GM23338 (cell line): ENCODE data around the gene SF3B2. TPM values are rescaled to one million over a fixed set of nuclear protein-coding genes. Genes with fewer than 3 reads are reported as not detected.

Experiments
- ATAC-seq: fragments of 200-7000 bp; cut with Tn5 transposase; 3 replicates; pipeline ENCODE4 v1.9.1; 2020
- DNase-seq: peaks from one replicate; pipeline ENCODE4 v3.0.0-alpha.2; 2015; ENCODE audit warnings: low spot score
- H2AFZ ChIP-seq: fragments of 200-600 bp; sonication (generic); 2 replicates; pipeline ENCODE4 v1.8.0; 2016; ENCODE audit warnings: antibody characterized with exemption, mild to moderate bottlenecking, moderate library complexity
- H3F3A ChIP-seq: fragments of 200-600 bp; sonication (generic); replicated peaks from 2 replicates; pipeline ENCODE4 v1.8.0; 2017; ENCODE audit warnings: antibody characterized with exemption, mixed run types, low read depth
- H3K27ac ChIP-seq: fragments of 200-600 bp; sonication (generic); 2 replicates; pipeline ENCODE4 v1.6.1; 2016; ENCODE audit warnings: low read depth
- H3K27me3 ChIP-seq: fragments of 200-600 bp; sonication (generic); 2 replicates; pipeline ENCODE4 v1.8.0; 2016; ENCODE audit warnings: mild to moderate bottlenecking, mixed run types, moderate library complexity; ENCODE audit not compliant: insufficient read depth
- H3K36me3 ChIP-seq: fragments of 200-600 bp; sonication (generic); 2 replicates; pipeline ENCODE4 v1.8.0; 2016; ENCODE audit warnings: mild to moderate bottlenecking; ENCODE audit not compliant: insufficient read depth
- H3K4me1 ChIP-seq: fragments of 200-600 bp; sonication (generic); 2 replicates; pipeline ENCODE4 v1.8.0; 2016; ENCODE audit warnings: mild to moderate bottlenecking, moderate library complexity; ENCODE audit not compliant: insufficient read depth
- H3K4me2 ChIP-seq: fragments of 200-600 bp; sonication (generic); 2 replicates; pipeline ENCODE4 v1.7.1; 2017; ENCODE audit warnings: mixed run types
- H3K4me3 ChIP-seq: fragments of 200-600 bp; sonication (generic); 2 replicates; pipeline ENCODE4 v1.6.1; 2016; ENCODE audit warnings: mixed run types
- H3K79me2 ChIP-seq: fragments of 200-600 bp; sonication (generic); replicated peaks from 2 replicates; pipeline ENCODE4 v1.8.0; 2017; ENCODE audit warnings: mild to moderate bottlenecking; ENCODE audit not compliant: insufficient read depth
- H3K9me2 ChIP-seq: fragments of 200-600 bp; sonication (generic); 2 replicates; pipeline ENCODE4 v1.8.0; 2017; ENCODE audit not compliant: insufficient read depth
- H4K20me1 ChIP-seq: fragments of 200-600 bp; sonication (generic); replicated peaks from 2 replicates; pipeline ENCODE4 v1.8.0; 2017; ENCODE audit warnings: mild to moderate bottlenecking; ENCODE audit not compliant: insufficient read depth
- H3K27ac Mint-ChIP-seq: 2 replicates; pipeline ENCODE4 v1.8.0; 2020; ENCODE audit warnings: inconsistent platforms, mild to moderate bottlenecking, moderate library complexity, mixed read lengths
- H3K27me3 Mint-ChIP-seq: 3 replicates; pipeline ENCODE4 v1.8.0; 2022; ENCODE audit warnings: low read depth, mild to moderate bottlenecking, moderate library complexity, mixed read lengths, inconsistent platforms; ENCODE audit not compliant: insufficient read depth, poor library complexity
- H3K36me3 Mint-ChIP-seq: 3 replicates; pipeline ENCODE4 v1.8.0; 2021; ENCODE audit warnings: low read depth, mild to moderate bottlenecking, inconsistent platforms, moderate library complexity, mixed read lengths
- H3K4me1 Mint-ChIP-seq: 3 replicates; pipeline ENCODE4 v1.8.0; 2020; ENCODE audit warnings: mild to moderate bottlenecking, inconsistent platforms, mixed read lengths
- H3K4me3 Mint-ChIP-seq: 3 replicates; pipeline ENCODE4 v1.8.0; 2021; ENCODE audit warnings: moderate library complexity, mild to moderate bottlenecking, inconsistent platforms, mixed read lengths
- H3K9me3 Mint-ChIP-seq: 3 replicates; pipeline ENCODE4 v1.8.0; 2020; ENCODE audit warnings: moderate library complexity, mild to moderate bottlenecking, inconsistent platforms, mixed read lengths
- CREB1 ChIP-seq: fragments of 250-450 bp; sonication (Bioruptor Pico); IDR thresholded peaks from 2 replicates; pipeline ENCODE4 v1.5.0; 2020; ENCODE audit warnings: low read depth, mild to moderate bottlenecking, moderate library complexity
- CTCF ChIP-seq, 2 experiments: fragments of 200-600 bp in 1 of 2; sonication (generic) in 1 of 2; conservative IDR thresholded peaks; 2 replicates each; pipeline versions ENCODE4 v1.5.1 to v1.6.1; 2016 to 2017; ENCODE audit warnings: antibody characterized with exemption in 2 of 2, low read depth in 2 of 2, mild to moderate bottlenecking in 2 of 2, moderate library complexity in 1 of 2
- ETS1 ChIP-seq: IDR thresholded peaks from 2 replicates; pipeline ENCODE4 v1.6.1; 2016; ENCODE audit warnings: antibody characterized with exemption
- EZH2 ChIP-seq: fragments of 200-600 bp; sonication (generic); IDR thresholded peaks from one replicate; pipeline ENCODE4 v1.8.0; 2017; ENCODE audit warnings: antibody characterized with exemption, mild to moderate bottlenecking, low read depth; ENCODE audit not compliant: unreplicated experiment
- EZH2phosphoT487 ChIP-seq: fragments of 200-600 bp; sonication (generic); IDR thresholded peaks from one replicate; pipeline ENCODE4 v1.8.1; 2018; ENCODE audit warnings: antibody characterized with exemption; ENCODE audit not compliant: unreplicated experiment
- JUNB ChIP-seq: IDR thresholded peaks from one replicate; pipeline ENCODE4 v1.6.1; 2016; ENCODE audit warnings: antibody characterized with exemption; ENCODE audit not compliant: unreplicated experiment
- NANOG ChIP-seq: IDR thresholded peaks from 2 replicates; pipeline ENCODE4 v1.6.1; 2016; ENCODE audit warnings: antibody characterized with exemption, borderline replicate concordance
- POLR2AphosphoS5 ChIP-seq: IDR thresholded peaks from 2 replicates; pipeline ENCODE4 v1.6.1; 2016; ENCODE audit warnings: antibody characterized with exemption, low read depth
- REST ChIP-seq: IDR thresholded peaks from one replicate; pipeline ENCODE4 v1.6.1; 2018; ENCODE audit warnings: antibody characterized with exemption; ENCODE audit not compliant: unreplicated experiment
- STAT1 ChIP-seq: IDR thresholded peaks from one replicate; pipeline ENCODE4 v1.6.1; 2016; ENCODE audit warnings: antibody characterized with exemption; ENCODE audit not compliant: unreplicated experiment
- ZNF114 ChIP-seq: fragments of 250-450 bp; sonication (Bioruptor Pico); IDR thresholded peaks from 2 replicates; pipeline ENCODE4 v1.5.0; 2020; ENCODE audit warnings: mild to moderate bottlenecking, moderate library complexity
- ZNF331 ChIP-seq: fragments of 250-450 bp; sonication (Bioruptor Pico); IDR thresholded peaks from 2 replicates; pipeline ENCODE4 v1.5.0; 2020; ENCODE audit warnings: low read depth, mild to moderate bottlenecking, moderate library complexity
- ZNF462 ChIP-seq: fragments of 250-450 bp; sonication (Bioruptor Pico); IDR thresholded peaks from 2 replicates; pipeline ENCODE4 v1.5.0; 2020; ENCODE audit warnings: mild to moderate bottlenecking, moderate library complexity
- polyA plus RNA-seq: library from polyadenylated mRNA; unstranded; fragments of >200 nt; fragmentation: Nextera tagmentation; extraction: Ambion mirVana; gene quantifications from 2 replicates; pipeline ENCODE4 v1.2.1, GENCODE V29; 2016
- total RNA-seq: library from RNA; depleted of rRNA; stranded (reverse); fragments of >200 nt; shearing (Covaris generic); gene quantifications from 2 replicates; pipeline ENCODE4 v1.2.3, GENCODE V29; 2014

The SF3B2 gene
- total and polyA plus RNA-seq, 2 experiments from 2014 or later = 173 to 180 TPM

GRCh38 chr11:66059966-66060680 is 8.0 kb downstream of the SF3B2 start:
- no peak for ATAC-seq

More at GRCh38 chr11:66059966-66060680, 8.0 kb downstream of the SF3B2 start:
- Histone ChIP-seq H3K27me3 (no peaks in the 10 kb centered on the region), H3K27ac (no peak overlapping the region), H3K79me2 (peaks cover 24% of the 10 kb centered on the region), H3K36me3 (peaks cover 90% of the 10 kb centered on the region), H3K4me2 (no peak overlapping the region), H3K4me3 (no peak overlapping the region), H3F3A (peaks cover 13% of the 10 kb centered on the region; the same call in 1 of the 2 replicates), H2AFZ (no peak overlapping the region), H3K9me2 (no peaks in the 10 kb centered on the region), H4K20me1 (peaks cover 27% of the 10 kb centered on the region), H3K4me1 (no peaks in the 10 kb centered on the region)
- H3K9me3 Mint-ChIP-seq = no peaks in the 10 kb centered on the region
- DNase-seq = no peak
- peaks cover 2% of the 10 kb centered on the region for H3K27me3 Mint-ChIP-seq
- no peak overlapping the region for H3K27ac Mint-ChIP-seq
- TF ChIP-seq ETS1 (no peak), NANOG (no peak), CREB1 (CRISPR knock-in tag) (no peak), ZNF462 (CRISPR knock-in tag) (no peak), ZNF331 (no peak), EZH2phosphoT487 (no peak), JUNB (no peak), EZH2 (no peak), REST (no peak), ZNF114 (no peak), POLR2AphosphoS5 (no peak), STAT1 (no peak), CTCF (conservative IDR thresholded peaks at IDR 0.05; ENCODE audit: low read depth in 2 of 2) (no peak)
- no peaks in the 10 kb centered on the region for H3K4me1 Mint-ChIP-seq
- peaks cover 98% of the 10 kb centered on the region for H3K36me3 Mint-ChIP-seq
- H3K4me3 Mint-ChIP-seq = no peak overlapping the region
